ENCODE data around the gene RILPL2. TPM values are rescaled to one million over a fixed set of nuclear protein-coding genes. Genes with fewer than 3 reads are reported as not detected.
A peak's percentile ranks its signal among the peaks of the same experiment; 100 is the strongest.

RILPL2 gene
- total and polyA plus RNA-seq, 2 of the 13 experiments (the other 11 are each of a cell fraction or from before 2014, with no cell fraction given) = 2.7 to 8.1 TPM

DNA sequence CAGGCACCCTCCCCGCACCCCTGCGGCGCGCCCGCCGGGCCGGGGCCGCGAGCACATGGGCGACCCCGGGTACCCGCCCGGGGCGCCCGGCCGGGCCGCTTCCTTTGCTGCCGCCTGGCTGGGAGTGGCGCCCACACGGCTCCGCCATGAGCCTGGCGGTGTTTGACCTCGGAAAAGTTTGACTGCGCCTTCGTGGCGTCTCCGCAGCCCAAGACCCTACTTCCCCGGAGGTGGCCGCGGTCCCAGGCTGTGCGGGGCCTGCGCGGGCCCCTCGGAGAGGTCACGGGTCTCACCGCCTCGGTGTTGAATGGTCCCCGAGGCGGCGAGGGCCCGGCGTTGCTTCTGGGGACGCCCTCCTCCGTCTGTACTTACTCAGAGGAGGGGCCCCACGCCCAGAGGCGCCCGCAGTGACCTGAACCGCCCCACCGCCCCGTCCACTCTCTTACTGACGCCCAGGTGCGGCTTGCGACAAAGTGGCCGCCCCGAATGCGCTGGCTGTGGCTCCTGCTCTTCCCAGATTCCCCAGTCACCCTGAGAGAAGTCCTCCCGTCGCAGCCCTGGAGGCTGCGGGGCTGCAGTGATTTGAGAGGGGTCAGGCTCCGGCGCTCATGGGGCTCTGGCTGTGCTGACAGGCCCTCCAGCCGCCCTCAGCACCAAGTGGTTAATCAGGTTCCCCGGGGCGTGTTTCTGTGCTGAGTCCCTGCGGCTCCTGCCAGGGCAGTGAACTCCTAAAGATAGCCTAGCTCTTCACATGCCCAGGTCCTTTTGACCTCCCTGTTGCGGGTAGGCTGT is 46.7 kb downstream of the RILPL2 start (continued):
- TF ChIP-seq ZNF468 (CRISPR knock-in tag; IDR thresholded peaks at IDR 0.05) (no peak), MED8 (CRISPR knock-in tag; IDR thresholded peaks at IDR 0.05; ENCODE audit: insufficient replicate concordance) (no peak), KLF11 (CRISPR knock-in tag; IDR thresholded peaks at IDR 0.05) (no peak), TOE1 (CRISPR knock-in tag; IDR thresholded peaks at IDR 0.05) (no peak), IRF2 (CRISPR knock-in tag; IDR thresholded peaks at IDR 0.05) (no peak), NKX3-1 (CRISPR knock-in tag; IDR thresholded peaks at IDR 0.05) (no peak), MTA1 (CRISPR knock-in tag; IDR thresholded peaks at IDR 0.05; ENCODE audit: borderline replicate concordance) (no peak), ZSCAN29 (CRISPR knock-in tag; conservative IDR thresholded peaks at IDR 0.05) (no peak), ZNF343 (CRISPR knock-in tag; IDR thresholded peaks at IDR 0.05) (no peak), THYN1 (CRISPR knock-in tag; IDR thresholded peaks at IDR 0.05; ENCODE audit: borderline replicate concordance, low read depth) (no peak), TBP (CRISPR knock-in tag; IDR thresholded peaks at IDR 0.05) (no peak), TAF15 (IDR thresholded peaks at IDR 0.05; ENCODE audit: low read depth, low read length, poor library complexity, severe bottlenecking) (no peak), FIP1L1 (IDR thresholded peaks at IDR 0.05; ENCODE audit: borderline replicate concordance, insufficient read depth, low read depth, low read length) (no peak), ZNF326 (CRISPR knock-in tag; IDR thresholded peaks at IDR 0.05; ENCODE audit: borderline replicate concordance) (no peak), KMT2A (CRISPR knock-in tag; IDR thresholded peaks at IDR 0.05) (peak; percentile 46; the same call in 1 of the 2 replicates), ZNF773 (CRISPR knock-in tag; IDR thresholded peaks at IDR 0.05; ENCODE audit: borderline replicate concordance) (no peak), ZNF251 (CRISPR knock-in tag; IDR thresholded peaks at IDR 0.05) (no peak), ZFX (CRISPR knock-in tag; IDR thresholded peaks at IDR 0.05; ENCODE audit: low read depth) (peak; percentile 72), IKZF1 (IDR thresholded peaks at IDR 0.05) (no peak), ZNF567 (CRISPR knock-in tag; IDR thresholded peaks at IDR 0.05; ENCODE audit: borderline replicate concordance) (no peak), MLLT10 (CRISPR knock-in tag; IDR thresholded peaks at IDR 0.05) (no peak), MZF1 (CRISPR knock-in tag; IDR thresholded peaks at IDR 0.05; ENCODE audit: borderline replicate concordance) (no peak), REXO4 (CRISPR knock-in tag; IDR thresholded peaks at IDR 0.05; ENCODE audit: borderline replicate concordance) (no peak)
- TF ChIP-seq, protein P1, sequence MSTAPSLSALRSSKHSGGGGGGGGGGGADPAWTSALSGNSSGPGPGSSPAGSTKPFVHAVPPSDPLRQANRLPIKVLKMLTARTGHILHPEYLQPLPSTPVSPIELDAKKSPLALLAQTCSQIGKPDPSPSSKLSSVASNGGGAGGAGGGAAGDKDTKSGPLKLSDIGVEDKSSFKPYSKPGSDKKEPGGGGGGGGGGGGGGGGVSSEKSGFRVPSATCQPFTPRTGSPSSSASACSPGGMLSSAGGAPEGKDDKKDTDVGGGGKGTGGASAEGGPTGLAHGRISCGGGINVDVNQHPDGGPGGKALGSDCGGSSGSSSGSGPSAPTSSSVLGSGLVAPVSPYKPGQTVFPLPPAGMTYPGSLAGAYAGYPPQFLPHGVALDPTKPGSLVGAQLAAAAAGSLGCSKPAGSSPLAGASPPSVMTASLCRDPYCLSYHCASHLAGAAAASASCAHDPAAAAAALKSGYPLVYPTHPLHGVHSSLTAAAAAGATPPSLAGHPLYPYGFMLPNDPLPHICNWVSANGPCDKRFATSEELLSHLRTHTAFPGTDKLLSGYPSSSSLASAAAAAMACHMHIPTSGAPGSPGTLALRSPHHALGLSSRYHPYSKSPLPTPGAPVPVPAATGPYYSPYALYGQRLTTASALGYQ (CRISPR knock-in tag; IDR thresholded peaks at IDR 0.05) = no peak
- TF ChIP-seq, protein P2, sequence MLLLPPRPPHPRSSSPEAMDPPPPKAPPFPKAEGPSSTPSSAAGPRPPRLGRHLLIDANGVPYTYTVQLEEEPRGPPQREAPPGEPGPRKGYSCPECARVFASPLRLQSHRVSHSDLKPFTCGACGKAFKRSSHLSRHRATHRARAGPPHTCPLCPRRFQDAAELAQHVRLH (CRISPR knock-in tag; IDR thresholded peaks at IDR 0.05; ENCODE audit: borderline replicate concordance, low read depth) = no peak
- TF ChIP-seq, protein P3, sequence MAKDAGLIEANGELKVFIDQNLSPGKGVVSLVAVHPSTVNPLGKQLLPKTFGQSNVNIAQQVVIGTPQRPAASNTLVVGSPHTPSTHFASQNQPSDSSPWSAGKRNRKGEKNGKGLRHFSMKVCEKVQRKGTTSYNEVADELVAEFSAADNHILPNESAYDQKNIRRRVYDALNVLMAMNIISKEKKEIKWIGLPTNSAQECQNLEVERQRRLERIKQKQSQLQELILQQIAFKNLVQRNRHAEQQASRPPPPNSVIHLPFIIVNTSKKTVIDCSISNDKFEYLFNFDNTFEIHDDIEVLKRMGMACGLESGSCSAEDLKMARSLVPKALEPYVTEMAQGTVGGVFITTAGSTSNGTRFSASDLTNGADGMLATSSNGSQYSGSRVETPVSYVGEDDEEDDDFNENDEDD (CRISPR knock-in tag; IDR thresholded peaks at IDR 0.05; ENCODE audit: borderline replicate concordance) = no peak
- TF ChIP-seq, protein P4, sequence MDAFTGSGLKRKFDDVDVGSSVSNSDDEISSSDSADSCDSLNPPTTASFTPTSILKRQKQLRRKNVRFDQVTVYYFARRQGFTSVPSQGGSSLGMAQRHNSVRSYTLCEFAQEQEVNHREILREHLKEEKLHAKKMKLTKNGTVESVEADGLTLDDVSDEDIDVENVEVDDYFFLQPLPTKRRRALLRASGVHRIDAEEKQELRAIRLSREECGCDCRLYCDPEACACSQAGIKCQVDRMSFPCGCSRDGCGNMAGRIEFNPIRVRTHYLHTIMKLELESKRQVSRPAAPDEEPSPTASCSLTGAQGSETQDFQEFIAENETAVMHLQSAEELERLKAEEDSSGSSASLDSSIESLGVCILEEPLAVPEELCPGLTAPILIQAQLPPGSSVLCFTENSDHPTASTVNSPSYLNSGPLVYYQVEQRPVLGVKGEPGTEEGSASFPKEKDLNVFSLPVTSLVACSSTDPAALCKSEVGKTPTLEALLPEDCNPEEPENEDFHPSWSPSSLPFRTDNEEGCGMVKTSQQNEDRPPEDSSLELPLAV (CRISPR knock-in tag; conservative IDR thresholded peaks at IDR 0.05; ENCODE audit: low read depth) = no peak

Measured in HepG2 (cell line).